GM21825 (cell line): ENCODE measurements around the gene N4BP2L2.

ENCODE experiments used
- ATAC-seq: cut with Tn5 transposase; IDR thresholded peaks from one replicate; pipeline ENCODE4 v1.9.1; 2021; ENCODE audit warnings: mild to moderate bottlenecking, moderate library complexity; ENCODE audit not compliant: unreplicated experiment

The N4BP2L2 gene

DNA sequence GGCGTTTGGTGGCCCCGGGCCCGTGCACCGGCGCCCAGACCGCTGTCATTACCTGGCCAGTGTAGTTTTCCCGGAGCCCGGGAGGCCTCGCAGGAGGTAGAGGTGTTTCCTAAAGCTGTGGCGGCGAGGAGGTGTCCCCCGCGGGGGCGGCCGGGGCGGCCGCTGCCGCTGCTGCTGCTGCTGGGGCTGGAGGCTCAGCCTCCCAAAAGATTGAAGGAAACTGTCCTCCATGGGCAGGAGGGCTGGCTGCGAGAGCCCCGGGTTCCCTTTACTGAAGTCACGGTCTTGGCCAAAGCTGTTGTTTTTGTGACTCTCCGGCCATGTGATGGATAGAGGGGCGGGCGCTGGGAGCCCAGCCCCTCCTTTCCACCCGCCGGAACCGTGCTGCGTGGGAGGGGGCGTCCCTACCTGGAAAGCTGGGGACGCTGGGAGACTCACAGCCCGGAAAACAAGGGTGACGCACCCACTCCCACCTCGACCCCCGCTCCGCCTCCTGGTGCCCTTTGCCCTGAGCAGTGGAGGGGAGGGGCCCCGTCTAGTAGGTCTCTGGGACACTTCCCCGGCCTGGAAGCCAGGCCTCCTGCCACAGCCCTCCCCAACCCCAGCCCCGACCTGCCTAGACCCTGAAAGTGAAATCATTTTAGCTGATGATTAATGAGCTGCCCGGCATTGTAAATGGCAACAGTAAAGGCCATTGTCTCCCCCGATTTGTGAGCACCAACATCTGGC is 110.6 kb downstream of the N4BP2L2 start, which contains the start of gene N4BP2L1:
N4BP2L1 (minus strand) TSS at position 279 of the 729 bp plus-strand sequence; CDS start at position 231, 48 bp downstream.
- ATAC-seq, result peak; percentile 72

DNA sequence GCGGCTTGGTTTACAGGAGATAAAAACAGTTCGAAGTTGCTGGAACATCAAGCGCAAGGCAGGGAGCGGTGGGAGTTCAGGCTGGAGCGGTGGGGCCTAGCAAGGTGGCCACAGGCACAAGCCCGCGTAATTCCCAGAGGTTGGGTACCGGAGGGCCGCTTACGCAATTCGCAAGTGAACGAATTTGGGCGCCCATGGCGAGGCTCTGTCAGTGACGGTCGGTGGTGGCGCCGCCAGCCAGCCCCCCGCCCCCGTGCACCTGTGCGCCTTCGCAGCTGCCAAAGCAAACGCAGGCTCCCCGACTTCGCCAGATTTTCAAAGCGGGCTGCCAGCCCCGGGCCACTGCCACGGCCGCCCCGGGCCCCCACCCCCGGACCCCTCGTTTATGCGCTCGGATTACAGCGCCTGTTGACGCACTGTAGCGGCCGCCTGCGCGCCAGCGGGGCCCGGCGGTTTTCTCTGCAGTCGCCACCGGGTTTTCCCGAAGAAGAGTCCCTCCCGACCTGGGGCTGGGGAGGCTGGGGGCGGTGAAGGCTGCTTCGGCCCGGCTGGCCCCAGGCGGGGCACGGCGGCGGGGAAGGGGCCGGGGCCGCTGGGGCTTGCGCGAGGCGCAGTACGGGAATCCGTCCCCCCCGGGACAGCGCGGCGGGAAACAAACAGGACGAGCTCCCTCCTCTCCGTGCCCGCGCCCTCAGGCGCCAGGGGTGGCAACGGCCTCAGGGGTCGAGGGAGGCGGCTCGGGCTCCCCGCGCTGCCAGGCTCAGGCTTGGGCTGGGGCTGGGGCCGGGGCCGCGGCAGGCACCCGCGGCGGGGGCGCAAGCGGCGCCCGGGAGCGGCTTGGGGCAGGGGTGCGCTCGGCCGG is 111.4 kb downstream of the N4BP2L2 start:
- ATAC-seq, result peak; percentile 12

DNA sequence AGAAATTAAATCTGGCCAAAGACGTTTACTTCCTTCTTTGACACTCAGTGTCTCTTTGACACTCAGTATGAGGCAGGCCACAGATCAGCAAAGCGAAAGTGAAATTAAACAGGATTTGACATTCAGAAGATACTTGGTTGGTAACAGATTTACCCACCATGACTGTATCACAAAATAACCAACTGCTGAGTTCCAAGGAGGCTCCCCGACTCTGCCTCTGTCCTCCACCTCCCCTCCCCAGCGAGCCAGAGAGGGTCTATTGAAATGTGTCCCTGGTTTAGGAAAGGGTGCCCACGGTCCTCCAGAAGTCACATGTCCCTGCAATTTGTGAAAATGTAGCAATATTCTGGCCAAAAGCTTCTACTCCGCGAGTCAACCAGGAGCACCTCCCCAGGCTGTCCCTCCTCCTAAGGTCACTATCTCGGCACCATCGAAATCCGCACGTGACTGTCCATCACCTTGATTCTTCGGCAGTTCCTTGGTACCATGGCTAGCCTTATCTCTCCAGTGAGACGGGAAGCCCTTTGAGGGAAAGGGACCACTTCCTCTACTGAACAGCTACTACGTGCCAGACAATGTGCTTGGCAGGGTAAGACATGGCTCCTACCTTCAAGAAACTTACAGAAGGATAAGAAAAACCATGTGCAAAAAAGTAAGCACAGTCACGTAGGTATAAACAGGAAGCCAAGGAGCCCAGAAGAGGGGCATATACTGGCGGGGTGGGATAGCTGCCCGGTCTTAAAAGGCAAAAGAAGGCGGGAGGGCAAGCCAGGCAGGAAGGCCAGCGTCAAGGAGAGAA is 112.2 kb downstream of the N4BP2L2 start:
- peak; percentile 30 for ATAC-seq

DNA sequence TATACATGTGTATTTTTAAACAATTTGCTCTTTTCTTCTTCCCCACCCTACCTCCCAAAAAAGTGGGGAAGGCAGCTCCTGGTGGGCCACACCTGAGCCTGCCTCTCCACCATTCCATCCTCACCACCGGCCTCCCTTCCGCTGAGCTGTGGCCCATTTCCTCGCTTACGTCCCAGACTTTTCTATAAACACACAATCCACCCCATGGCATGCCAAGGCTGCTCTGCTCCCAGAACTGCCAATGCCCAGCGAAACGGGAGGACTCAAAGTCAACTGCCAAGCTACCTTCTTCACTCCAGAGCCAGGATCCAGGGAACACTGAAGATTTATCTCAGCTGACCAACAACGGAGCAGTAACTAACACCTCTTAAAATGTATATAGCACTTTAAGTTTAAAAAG is 113.4 kb downstream of the N4BP2L2 start:
- no peak for ATAC-seq

DNA sequence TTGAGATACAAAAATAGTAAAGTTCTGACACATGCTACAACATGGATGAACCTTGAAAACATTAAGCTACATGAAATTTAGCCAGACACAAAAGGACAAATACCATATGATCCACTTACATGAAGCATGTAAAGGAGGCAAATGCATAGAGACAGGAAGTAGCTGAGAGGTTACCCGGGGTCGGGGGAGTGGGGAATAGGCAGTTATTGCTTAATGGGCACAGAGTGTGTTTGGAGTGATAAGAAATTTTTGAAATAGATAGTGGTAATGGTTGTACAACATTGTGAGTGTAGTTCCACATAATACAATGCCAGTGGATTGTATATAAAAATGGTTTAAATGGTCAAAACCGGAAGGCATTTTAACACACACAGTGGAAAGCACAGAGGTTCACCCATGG is 115.0 kb downstream of the N4BP2L2 start:
- ATAC-seq, result no peak

DNA sequence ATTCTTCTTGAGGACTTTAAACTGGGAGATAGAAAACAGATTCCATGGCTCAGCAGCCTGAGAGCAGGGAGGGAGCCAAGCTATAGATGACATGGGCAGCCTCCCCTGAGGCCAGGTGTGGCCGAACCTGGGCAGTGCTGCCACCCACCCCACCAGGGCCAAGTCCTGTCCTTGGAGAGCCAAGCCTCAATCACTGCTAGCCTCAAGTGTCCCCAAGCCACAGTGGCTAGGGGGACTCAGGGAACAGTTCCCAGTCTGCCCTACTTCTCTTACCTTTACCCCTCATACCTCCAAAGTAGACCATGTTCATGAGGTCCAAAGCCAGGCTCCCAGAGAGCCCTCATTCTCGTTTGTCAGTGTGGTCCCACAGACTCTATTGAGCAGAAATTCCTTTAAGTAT is 118.7 kb downstream of the N4BP2L2 start:
- ATAC-seq, result no peak

DNA sequence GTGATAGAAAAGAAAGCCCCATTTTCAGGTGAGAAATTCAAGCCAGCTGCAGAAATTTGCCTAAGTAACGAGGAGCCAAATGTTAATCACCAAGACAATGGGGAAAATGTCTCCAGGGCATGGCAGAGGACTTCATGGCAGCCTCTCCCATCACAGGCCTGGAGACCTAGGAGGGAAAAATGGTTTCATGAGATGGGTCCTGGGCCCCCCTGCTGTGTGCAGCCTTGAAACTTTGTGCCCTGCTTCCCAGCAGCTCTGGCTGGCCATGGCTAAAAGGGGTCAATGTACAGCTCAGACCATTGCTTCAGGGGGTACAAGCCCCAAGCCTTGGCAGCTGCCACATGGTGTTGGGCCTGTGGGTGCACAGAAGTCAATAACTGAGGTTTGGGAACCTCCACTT is 120.6 kb downstream of the N4BP2L2 start:
- no peak for ATAC-seq

DNA sequence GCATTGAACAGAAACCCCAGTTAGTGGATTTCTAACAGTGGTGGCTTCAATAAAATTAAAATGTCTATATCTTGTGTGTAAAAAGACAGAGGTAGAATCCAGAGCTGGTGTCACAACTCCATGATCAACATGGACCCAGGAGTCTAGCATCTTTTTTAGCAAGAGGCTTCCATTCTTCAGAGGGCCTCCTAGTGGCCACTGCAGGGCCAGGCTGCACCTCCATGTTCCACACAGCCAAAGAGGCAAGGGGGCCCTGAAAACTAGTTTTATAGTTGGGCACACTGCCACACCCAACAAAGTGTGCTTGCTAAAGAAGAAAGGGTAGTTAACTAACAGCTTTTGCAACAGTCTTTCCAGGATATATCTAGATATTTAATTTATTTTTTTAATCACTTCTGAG is 123.6 kb downstream of the N4BP2L2 start:
- no peak for ATAC-seq

DNA sequence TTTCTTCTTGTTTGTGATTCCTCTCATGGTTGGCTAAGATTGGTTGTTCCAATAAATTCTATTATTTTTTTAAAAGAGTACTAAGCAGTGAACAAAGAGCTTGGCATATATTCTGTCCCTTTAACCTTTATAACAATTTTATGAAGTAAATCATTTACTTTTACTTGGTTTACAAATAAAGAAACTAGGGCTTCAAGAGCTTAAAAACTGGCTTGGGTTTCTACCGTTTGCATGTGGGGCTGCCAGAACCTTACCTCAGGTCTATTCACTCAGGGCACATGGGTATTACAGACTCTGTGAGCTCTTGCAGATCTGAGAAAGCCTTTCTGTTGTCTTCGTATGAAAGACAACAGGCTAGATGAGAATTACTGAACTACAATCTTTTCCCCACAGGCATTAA is 124.0 kb downstream of the N4BP2L2 start:
- no peak for ATAC-seq

DNA sequence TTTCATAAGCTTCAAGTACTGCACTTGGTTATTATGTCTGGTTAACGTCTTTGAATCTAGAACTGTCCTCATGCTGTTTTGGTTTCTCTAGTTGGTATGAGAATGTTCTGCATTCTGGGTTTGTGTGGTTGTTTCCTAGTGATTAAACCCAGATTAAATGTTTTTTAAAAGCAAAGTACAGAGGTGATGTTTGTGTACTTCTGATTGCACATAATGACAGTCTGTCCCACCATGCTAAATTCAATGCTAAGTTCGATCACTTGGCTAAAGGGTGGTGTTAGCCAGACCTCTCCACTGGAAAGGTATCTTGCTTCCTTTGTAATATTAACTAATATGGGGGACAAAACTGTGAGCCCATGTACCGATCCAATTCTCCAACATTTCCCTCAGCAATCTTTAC is 125.3 kb downstream of the N4BP2L2 start:
- ATAC-seq, result no peak

DNA sequence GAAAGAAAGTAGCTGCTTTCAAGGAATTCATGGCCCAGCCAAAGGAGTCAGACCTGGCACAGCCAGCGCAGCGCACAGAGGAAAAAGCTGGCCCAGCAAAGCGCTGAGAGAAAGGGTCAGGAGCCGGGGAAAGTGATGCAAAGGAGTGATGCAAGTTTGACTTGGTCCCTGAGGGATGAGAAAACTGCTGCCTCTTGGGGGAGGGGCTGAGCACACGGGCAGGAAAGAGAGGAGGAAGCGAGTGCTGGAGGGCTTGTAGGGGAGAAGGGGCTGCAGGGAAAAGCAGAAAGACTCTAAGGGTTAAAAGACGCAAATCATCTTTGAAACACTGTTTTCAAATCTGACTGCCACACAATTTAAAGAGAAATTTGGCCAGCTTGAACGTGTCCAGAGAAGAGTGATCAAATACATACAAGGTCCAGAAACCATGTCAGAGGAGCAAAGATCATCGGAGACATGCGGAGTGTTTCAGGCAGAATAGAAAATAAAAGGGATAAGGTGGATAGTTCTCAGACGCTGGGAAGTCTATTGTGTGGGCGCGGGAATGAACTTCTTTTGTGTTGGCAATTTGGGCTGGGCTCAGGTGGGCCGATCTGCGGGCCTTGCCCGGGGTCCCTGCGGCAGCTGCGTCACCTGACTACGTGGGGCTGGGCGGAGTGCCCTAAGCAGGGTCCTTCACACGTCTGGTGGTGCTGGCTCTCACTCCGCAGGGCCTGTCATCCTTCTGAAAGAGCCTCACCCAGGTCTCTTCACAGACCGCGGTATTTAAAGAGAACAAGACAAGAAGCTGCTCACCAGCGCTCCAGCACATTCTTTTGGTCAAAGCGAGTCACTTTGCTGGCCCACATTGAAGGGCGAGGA is 128.8 kb downstream of the N4BP2L2 start:
- ATAC-seq, result no peak

DNA sequence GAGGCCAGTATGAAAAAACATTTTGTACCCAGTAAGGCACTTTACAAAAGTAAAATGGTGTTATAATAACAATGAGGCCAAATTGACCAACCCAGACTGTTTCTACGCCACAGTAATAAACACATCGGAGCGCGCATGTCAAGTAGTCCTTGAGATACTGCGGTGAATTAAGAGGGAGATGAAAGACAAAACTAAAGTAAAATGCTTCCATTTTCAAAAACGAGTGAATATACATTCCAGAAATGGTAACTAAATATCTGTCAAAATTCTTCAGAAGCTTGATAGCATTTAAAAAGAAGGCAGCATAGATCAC is 129.6 kb downstream of the N4BP2L2 start:
- ATAC-seq, result no peak

DNA sequence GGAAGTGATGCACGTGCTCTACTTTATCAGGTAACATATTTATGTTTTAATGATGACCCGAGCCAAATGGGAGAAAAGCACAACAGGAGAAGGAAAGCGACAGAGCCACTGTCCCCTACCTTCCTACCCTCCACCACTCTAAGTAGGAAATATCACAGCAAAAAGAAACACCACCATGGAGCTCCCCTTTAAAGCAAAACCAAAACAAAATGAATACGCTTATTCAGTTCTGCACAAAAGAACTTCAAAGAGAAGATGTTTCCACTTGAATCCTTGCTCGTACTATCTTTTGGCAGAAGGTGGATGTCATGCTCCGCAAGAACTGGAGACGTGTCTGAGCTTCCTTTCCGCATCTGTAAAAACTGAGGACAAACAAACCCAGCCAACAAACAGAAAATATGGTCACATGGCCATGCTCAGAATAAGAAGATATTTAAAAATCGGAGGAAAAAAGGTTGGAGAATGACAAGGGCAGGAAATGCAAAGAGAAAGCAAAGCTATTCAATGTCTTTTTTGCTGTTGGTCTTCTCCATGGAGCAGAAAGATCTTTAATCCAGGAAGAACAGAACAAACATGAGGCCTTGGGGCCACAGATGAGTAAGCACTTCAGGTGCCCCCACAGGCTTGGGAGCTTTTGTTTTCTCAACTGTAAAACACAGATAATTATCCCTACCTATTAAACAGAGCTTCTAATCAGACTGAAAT is 130.1 kb downstream of the N4BP2L2 start:
- ATAC-seq, result no peak

DNA sequence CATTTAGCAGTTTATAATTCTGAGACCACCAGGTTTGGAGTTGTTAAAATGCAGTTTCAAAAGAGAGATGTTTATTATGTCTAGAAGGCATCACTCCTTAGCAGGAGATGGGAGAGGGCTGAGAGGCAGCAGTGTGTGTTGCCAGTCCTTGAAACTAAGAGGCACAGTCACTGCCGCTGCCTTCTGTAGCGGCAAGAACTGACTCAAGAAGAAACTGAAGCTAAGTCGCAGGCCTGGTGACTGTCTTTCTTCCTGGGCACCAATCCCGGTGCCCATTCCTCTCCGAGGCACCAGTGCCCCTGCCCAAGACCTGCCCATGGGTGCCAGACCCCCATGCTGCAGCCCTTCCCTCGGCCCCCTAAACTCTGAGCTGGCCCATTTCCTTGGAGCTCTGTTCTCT is 130.7 kb downstream of the N4BP2L2 start:
- no peak for ATAC-seq

DNA sequence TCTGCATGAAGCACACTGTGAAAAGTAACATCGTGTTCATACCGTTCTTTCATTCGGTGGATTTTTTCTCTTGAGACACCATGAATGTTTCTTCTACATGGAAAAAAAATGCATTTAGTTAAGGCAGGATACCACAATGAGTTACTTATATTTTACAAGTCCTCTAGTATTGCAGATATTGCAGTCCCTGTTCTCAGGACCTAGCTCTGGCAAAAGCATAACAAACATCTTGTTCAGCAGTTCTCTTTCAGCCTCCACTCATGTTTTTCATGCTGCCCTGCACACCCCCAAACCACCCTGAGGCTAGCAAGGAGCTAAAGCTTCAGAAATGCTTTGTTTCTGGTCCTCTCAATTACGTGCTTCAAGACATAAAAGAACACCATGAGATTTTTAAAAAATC is 135.5 kb downstream of the N4BP2L2 start:
- ATAC-seq, result no peak

DNA sequence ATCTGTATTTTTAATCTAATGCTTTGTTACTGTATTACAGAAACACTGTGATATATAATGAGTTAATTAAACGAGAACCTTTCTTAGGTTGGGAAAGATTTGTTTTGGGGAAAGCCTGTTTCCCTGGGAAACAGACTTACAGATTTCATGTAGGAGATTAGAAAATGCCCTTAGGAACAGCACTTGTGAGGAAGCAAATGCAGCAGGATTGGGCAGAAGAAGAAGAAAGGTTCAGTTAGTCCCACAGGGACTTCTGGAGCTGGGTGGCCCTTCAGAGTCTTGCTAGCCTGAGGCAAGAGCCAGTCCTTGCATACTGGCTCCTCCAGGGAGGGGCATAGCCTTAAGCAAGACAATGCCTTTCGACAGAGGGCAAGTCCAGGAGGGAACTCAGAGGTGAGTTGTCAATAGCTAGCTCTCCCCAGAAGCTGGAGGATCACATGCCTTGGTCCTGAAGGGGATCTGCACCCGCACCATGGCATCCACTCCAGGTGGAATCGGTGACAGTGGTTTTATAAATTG is 147.4 kb downstream of the N4BP2L2 start:
- ATAC-seq, result no peak

DNA sequence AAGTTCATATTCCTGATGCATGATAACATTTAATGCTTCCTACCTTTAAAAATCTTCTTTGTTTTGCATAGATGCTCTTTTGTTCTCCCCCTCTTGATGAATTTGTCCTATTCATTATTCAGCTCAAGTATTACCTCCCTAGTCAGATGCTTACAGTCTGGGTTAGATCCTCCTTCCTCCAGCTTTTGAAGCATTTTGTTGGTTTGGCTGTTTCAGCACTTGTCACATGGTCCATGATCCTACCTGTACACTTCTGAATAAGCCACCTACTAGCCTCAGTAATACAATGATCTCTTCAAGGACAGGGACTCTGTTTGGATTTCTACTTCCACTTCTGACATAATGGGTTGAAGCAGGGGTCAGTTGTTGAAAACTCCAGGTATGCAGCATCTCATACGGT is 148.1 kb downstream of the N4BP2L2 start:
- no peak for ATAC-seq

DNA sequence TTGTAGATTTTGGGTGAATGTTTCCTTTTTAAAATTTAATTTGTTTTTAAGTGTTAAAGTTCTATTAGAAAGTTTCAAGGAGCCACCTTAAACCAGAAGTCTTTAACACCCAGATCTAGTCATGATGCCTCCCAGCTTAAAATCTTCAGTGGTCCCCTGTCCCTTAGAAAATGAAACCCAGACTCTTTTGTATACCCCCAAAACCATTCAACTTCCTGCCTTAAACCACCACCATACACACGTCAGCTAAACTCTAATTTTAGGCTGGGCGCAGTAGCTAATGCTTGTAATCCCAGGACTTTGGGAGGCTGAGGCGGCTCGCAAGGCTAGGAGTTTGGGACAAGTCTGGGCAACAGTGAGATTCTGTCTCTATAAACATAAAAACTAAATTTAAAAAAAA is 148.5 kb downstream of the N4BP2L2 start:
- ATAC-seq, result peak; percentile 50

DNA sequence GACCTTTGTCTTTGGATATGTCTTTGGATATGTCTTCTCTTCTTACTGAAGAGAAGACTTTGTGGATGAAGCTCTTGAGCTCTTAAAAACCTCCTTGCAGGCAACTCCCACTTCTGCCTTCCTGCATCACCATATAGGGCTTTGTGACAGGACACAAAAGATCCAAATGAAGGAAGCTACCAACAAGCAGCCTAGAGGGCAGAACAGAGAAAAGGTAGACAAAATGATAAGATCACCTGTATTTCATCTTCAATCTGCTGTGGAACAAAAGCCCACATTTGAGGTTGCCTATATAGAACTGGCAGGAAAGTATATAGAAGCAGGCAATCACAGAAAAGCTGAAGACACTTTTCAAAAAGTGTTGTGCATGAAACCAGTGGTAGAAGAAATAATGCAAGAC is 153.2 kb downstream of the N4BP2L2 start:
- no peak for ATAC-seq

DNA sequence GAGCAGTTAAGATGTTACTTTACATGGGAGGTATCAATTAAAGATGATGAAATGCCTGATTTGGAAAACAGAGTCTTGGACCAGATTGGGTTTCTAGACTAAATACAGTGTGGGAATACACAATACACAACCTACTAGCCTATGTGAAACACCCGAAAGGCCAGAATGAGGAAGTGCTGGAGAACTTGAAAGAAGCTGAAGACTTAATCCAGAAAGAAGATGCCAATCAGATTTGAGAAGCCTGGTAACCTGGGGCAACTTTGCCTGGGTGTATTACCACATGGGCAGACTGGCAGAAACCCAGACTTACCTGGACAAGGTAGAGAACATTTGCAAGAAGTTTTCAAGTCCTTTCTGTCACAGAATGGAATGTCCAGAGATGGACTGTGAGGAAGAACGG is 153.9 kb downstream of the N4BP2L2 start:
- ATAC-seq, result no peak
